GM10248 (cell line): ENCODE results near the gene SHTN1.

Source experiments
- CTCF ChIA-PET: fragments of 300-600 bp; sonication (Branson Sonifier 250); formaldehyde crosslinking; extraction: SDS; loops from one replicate; lab custom pipeline; 2021; ENCODE audit warnings: antibody characterized with exemption; lab: Yijun Ruan, JAX
- POLR2A ChIA-PET: fragments of 350-650 bp; sonication (Branson Sonifier 250); formaldehyde crosslinking; extraction: SDS; loops from one replicate; lab custom pipeline; 2020; ENCODE audit warnings: antibody characterized with exemption; lab: Yijun Ruan, JAX
- DNase-seq: peaks from one replicate; pipeline ENCODE4 v3.0.0; 2012; ENCODE audit errors: extremely low spot score
- TF ChIP-seq, protein P1 (sequence below): IDR thresholded peaks from 2 replicates; pipeline ENCODE4 v1.5.1; 2012; ENCODE audit warnings: mild to moderate bottlenecking, low read depth; ENCODE audit errors: extremely low read depth, missing control alignments, control extremely low read depth

Gene SHTN1

DNA sequence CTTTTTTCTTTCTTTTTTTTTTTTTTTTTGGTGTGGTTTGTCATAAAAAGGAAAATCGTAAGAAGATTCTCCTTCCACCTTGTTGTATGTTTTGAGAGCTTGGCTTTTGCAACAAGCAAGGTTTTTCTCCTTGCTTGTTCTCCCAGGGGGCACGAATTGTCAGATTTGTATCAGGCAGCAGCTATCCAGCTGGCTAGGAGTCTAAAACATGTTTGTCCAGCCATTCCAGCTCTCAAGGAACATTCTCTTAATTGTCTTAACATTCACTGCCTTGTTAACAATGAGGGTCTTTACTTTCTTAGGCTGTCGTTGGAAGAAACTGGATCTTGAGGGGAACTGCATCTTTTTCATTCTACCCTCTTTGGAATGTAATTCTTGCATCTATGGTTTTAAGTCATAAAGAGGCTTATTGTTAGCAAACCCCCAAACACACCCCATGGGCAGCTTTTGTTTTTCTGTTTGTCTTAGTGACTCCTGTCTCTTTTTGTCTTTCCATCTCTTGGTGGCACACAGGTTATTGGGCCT lies 14.6 kb downstream of the SHTN1 start:
- TF ChIP-seq, protein P1, sequence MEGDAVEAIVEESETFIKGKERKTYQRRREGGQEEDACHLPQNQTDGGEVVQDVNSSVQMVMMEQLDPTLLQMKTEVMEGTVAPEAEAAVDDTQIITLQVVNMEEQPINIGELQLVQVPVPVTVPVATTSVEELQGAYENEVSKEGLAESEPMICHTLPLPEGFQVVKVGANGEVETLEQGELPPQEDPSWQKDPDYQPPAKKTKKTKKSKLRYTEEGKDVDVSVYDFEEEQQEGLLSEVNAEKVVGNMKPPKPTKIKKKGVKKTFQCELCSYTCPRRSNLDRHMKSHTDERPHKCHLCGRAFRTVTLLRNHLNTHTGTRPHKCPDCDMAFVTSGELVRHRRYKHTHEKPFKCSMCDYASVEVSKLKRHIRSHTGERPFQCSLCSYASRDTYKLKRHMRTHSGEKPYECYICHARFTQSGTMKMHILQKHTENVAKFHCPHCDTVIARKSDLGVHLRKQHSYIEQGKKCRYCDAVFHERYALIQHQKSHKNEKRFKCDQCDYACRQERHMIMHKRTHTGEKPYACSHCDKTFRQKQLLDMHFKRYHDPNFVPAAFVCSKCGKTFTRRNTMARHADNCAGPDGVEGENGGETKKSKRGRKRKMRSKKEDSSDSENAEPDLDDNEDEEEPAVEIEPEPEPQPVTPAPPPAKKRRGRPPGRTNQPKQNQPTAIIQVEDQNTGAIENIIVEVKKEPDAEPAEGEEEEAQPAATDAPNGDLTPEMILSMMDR, result no peak
- CTCF ChIA-PET, result interaction anchor here (1.2 kb wide), 1 partner anchor 168 kb away, joined by 3 read pairs; no protein-coding TSS in a partner anchor
- no peak for DNase-seq
- POLR2A ChIA-PET, result interaction anchor here (0.6 kb wide), 1 partner anchor 227 kb away, joined by 6 read pairs; no protein-coding TSS in a partner anchor

DNA sequence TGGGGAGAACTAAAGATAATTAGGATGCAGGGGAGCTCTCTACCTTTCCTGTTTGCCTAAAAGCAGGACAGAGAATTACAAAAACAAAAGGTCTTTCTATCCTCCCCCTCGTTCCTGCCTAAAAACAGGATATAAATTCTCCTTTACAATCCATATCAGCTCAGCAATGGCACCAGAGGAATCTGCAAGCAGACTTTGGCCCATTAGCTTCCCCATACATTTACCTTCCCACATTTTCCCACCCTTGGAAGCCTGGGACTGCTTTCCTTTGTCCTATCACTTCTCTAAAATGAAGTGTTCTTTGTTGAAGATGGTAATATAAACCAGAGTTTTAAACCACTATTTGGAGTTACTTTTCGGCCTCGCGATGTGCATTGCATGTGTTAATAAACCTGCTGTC lies 15.5 kb downstream of the SHTN1 start:
- no peak for DNase-seq
- ChIA-PET POLR2A (no interaction called here), CTCF (interaction anchor here (1.2 kb wide), 1 partner anchor 169 kb away, joined by 3 read pairs; no protein-coding TSS in a partner anchor)
- TF ChIP-seq, protein P1, result no peak

DNA sequence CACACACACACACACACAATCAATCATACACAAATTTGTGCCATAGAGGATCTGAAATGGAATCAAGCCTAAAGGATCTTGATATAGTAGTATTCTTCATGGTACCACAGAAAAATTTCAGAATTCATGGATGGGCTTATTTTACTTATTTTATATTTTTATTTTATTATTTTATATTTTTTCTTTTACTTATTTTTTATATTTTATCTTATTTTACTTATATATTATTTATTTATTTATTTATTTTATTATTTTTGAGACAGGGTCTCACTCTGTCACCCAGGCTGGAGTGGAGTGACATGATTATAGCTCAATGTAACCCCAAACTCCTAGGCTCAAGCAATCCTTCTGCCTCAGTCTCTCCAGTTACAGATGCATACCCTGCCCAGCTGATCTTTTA lies 16.7 kb downstream of the SHTN1 start:
- CTCF ChIA-PET, result no interaction called here
- no peak for DNase-seq
- TF ChIP-seq, protein P1, result no peak
- POLR2A ChIA-PET, result no interaction called here

DNA sequence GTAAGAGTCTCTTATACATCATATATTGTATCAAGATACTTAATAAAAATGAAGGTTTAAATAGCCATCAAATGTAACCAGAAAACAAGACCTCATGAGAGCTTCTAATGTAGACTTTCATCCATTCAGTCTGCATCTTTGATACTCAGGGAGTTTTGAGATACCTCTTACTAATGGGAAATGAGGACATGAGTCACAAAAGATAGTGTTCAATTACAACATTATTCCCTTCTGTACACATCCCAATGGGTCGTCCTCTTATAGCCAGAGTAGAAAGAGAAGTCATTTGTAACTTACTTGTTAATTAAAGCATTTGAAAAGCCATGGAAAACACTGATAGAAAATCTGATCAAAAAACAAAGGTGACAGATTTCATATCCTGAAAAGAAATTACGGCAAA lies 19.4 kb downstream of the SHTN1 start:
- DNase-seq, result no peak
- POLR2A ChIA-PET, result no interaction called here
- CTCF ChIA-PET, result interaction anchor here (1.6 kb wide), 1 partner anchor 9 kb away, joined by 4 read pairs; no protein-coding TSS in a partner anchor
- TF ChIP-seq, protein P1, result no peak

DNA sequence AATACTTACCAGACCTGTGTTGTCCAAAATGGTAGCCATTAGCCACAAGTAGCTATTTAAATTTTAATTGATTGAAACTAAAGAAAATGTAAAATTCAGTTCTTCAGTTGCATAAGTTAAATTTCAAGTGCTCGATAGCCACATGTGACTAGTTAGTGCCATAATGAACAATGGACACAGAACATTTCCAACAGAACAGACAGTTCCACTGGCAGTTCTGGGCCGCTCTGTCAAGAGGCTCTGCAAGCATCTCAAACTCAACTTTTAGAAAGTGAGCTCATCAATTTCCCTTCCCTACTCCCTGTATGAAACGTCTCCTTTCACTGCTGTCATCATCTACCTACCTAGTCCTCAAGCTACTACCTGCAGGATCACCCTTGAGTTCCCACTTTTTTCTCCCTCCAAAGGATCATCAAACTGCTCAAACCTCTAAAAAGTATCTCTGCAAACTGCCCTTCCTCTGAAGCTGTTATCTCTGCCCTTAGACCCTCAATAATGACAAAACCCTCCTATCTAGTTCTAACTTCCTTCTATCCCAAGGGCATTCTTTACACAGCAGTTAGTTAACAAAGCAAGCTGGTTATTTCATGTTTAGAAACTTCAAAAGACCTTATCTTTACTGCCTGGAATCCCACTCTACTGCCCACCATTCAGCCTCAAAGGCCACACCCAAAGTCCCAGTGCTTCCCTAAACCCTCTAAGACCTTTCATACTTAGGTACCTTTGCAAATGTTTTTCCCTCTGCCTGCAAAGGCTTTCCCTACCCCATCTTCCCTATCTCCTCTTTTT lies 20.6 kb downstream of the SHTN1 start:
- POLR2A ChIA-PET, result no interaction called here
- DNase-seq, result no peak
- CTCF ChIA-PET, result interaction anchor here (1.5 to 1.6 kb wide), 2 partner anchors 8 to 17 kb away, joined by 3 to 4 read pairs; no protein-coding TSS in a partner anchor
- TF ChIP-seq, protein P1, result no peak

DNA sequence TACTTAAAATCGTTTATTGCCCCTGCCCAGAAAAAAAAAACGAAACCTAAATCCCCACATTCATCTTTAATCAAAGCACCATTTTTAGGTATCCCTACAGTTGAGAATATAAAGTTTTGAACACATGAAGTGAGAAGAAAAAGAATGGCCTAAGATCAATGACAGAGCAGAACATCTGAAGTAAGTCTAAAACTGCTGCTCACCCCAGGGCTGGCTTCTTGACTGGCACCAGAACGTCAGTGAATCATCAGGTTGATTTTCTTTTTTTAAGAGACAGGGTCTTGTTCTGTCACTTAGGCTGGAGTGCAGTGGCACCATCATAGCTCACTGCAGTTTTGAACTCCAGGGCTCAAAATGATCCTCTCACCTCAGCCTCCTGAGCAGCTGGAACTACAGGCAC lies 24.9 kb downstream of the SHTN1 start:
- ChIA-PET POLR2A (no interaction called here), CTCF (interaction anchor here (1.0 kb wide), 1 partner anchor 9 kb away, joined by 4 read pairs; no protein-coding TSS in a partner anchor)
- TF ChIP-seq, protein P1, result no peak
- no peak for DNase-seq
